Transverse colon (tissue), 3 donors: ENCODE data around the gene CHCHD5.

ENCODE experiments used
- CTCF ChIP-seq, 5 experiments: fragments of 200-600 bp in 3 of 5; fragments of 450-650 bp in 2 of 5; sonication (generic) in 3 of 5; IDR thresholded peaks; 1 replicate in 2 of 5; 2 replicates in 3 of 5; pipeline ENCODE4 v1.5.1; 2016 to 2017; ENCODE audit warnings: antibody characterized with exemption in 5 of 5, inconsistent platforms in 3 of 5, mild to moderate bottlenecking in 2 of 5, moderate library complexity in 1 of 5
- EP300 ChIP-seq: sonication (generic); formaldehyde crosslinking; IDR thresholded peaks from one replicate; pipeline ENCODE4 v1.6.1; 2017; ENCODE audit warnings: antibody characterized with exemption, low read depth
- POLR2A ChIP-seq: fragments of 450-650 bp; IDR thresholded peaks from one replicate; pipeline ENCODE4 v1.6.1; 2016; ENCODE audit warnings: antibody characterized with exemption, mild to moderate bottlenecking, moderate library complexity

- TF ChIP-seq CTCF (IDR thresholded peaks at IDR 0.05), result no peak
- TF ChIP-seq POLR2A, result no peak
- TF ChIP-seq EP300, result no peak
These were observed 12.4 kb upstream of the CHCHD5 start for GRCh38 chr2:112572005-112572404.
